Parathyroid adenoma (tissue), 2 donors: ENCODE results near the gene ZNF281.

Experiments used
- H2AFZ ChIP-seq: fragments of 300-600 bp; sonication (generic); one replicate; pipeline ENCODE4 v1.7.0; 2017; ENCODE audit warnings: antibody characterized with exemption, mild to moderate bottlenecking
- H3K27ac ChIP-seq: fragments of 300-600 bp; sonication (generic); one replicate; pipeline ENCODE4 v1.7.0; 2017
- H3K27me3 ChIP-seq: fragments of 300-600 bp; sonication (generic); one replicate; pipeline ENCODE4 v1.7.0; 2017; ENCODE audit warnings: low read length; ENCODE audit not compliant: control insufficient read depth, insufficient read depth
- H3K36me3 ChIP-seq: fragments of 300-600 bp; sonication (generic); one replicate; pipeline ENCODE4 v1.7.0; 2017; ENCODE audit warnings: low read length; ENCODE audit not compliant: control insufficient read depth, insufficient read depth
- H3K4me1 ChIP-seq: fragments of 300-600 bp; sonication (generic); one replicate; pipeline ENCODE4 v1.7.0; 2017; ENCODE audit warnings: control low read depth
- H3K4me2 ChIP-seq: fragments of 300-600 bp; sonication (generic); one replicate; pipeline ENCODE4 v1.7.0; 2017; ENCODE audit warnings: low read length
- H3K4me3 ChIP-seq: fragments of 300-600 bp; sonication (generic); one replicate; pipeline ENCODE4 v1.7.0; 2017; ENCODE audit warnings: low read depth, low read length
- H3K79me2 ChIP-seq: fragments of 300-600 bp; sonication (generic); one replicate; pipeline ENCODE4 v1.7.0; 2017; ENCODE audit warnings: control low read depth
- H3K9ac ChIP-seq: fragments of 300-600 bp; sonication (generic); one replicate; pipeline ENCODE4 v1.7.0; 2017; ENCODE audit warnings: mild to moderate bottlenecking
- H3K9me3 ChIP-seq: fragments of 300-600 bp; sonication (generic); one replicate; pipeline ENCODE4 v1.7.0; 2017; ENCODE audit warnings: low read length; ENCODE audit not compliant: control insufficient read depth
- CTCF ChIP-seq: fragments of 300-600 bp; sonication (generic); IDR thresholded peaks from one replicate; pipeline ENCODE4 v1.7.0; 2017; ENCODE audit warnings: antibody characterized with exemption, mild to moderate bottlenecking
- donor health status: primary hyperparathyroidism.

Gene ZNF281

GRCh38 chr1:200432586-200432985, 22.8 kb upstream of the ZNF281 start:
- Histone ChIP-seq H3K36me3 (no peaks in the 10 kb centered on the region), H3K27ac (no peak overlapping the region), H3K27me3 (no peaks in the 10 kb centered on the region), H3K9me3 (no peaks in the 10 kb centered on the region), H3K4me3 (no peak overlapping the region), H3K79me2 (no peaks in the 10 kb centered on the region), H3K4me1 (no peaks in the 10 kb centered on the region), H3K9ac (no peak overlapping the region), H3K4me2 (no peak overlapping the region), H2AFZ (no peak overlapping the region)
- no peak for TF ChIP-seq CTCF

GRCh38 chr1:200429221-200429751, 19.4 kb upstream of the ZNF281 start:
- H3K9me3 ChIP-seq = no peaks in the 10 kb centered on the region
- TF ChIP-seq CTCF = no peak
- no peaks in the 10 kb centered on the region for H3K36me3 ChIP-seq
- no peaks in the 10 kb centered on the region for H3K4me1 ChIP-seq
- no peak overlapping the region for H3K4me3 ChIP-seq
- no peaks in the 10 kb centered on the region for H3K27me3 ChIP-seq
- no peak overlapping the region for H3K4me2 ChIP-seq
- no peak overlapping the region for H2AFZ ChIP-seq
- H3K27ac ChIP-seq = no peak overlapping the region
- no peaks in the 10 kb centered on the region for H3K79me2 ChIP-seq
- H3K9ac ChIP-seq = no peak overlapping the region

GRCh38 chr1:200428482-200429205, 18.8 kb upstream of the ZNF281 start:
- Histone ChIP-seq H3K9ac (no peak overlapping the region), H3K4me2 (no peak overlapping the region), H3K4me1 (no peaks in the 10 kb centered on the region), H2AFZ (no peak overlapping the region), H3K79me2 (no peaks in the 10 kb centered on the region), H3K36me3 (no peaks in the 10 kb centered on the region), H3K4me3 (no peak overlapping the region), H3K27me3 (no peaks in the 10 kb centered on the region), H3K27ac (no peak overlapping the region), H3K9me3 (no peaks in the 10 kb centered on the region)
- no peak for TF ChIP-seq CTCF

GRCh38 chr1:200427744-200428143, 17.9 kb upstream of the ZNF281 start:
- no peaks in the 10 kb centered on the region for H3K36me3 ChIP-seq
- H3K27ac ChIP-seq = no peak overlapping the region
- TF ChIP-seq CTCF = no peak
- H3K4me3 ChIP-seq = no peak overlapping the region
- H3K4me2 ChIP-seq = no peak overlapping the region
- no peaks in the 10 kb centered on the region for H3K4me1 ChIP-seq
- no peaks in the 10 kb centered on the region for H3K79me2 ChIP-seq
- no peaks in the 10 kb centered on the region for H3K9me3 ChIP-seq
- no peaks in the 10 kb centered on the region for H3K27me3 ChIP-seq
- H2AFZ ChIP-seq = no peak overlapping the region
- H3K9ac ChIP-seq = no peak overlapping the region

- Histone ChIP-seq H3K4me1 (no peaks in the 10 kb centered on the region), H3K9ac (no peak overlapping the region), H3K4me2 (no peak overlapping the region), H3K27me3 (no peaks in the 10 kb centered on the region), H2AFZ (no peak overlapping the region), H3K4me3 (no peak overlapping the region), H3K36me3 (no peaks in the 10 kb centered on the region), H3K27ac (no peak overlapping the region), H3K9me3 (no peaks in the 10 kb centered on the region), H3K79me2 (no peaks in the 10 kb centered on the region)
- TF ChIP-seq CTCF = no peak
These were observed 16.4 kb upstream of the ZNF281 start for GRCh38 chr1:200426196-200426595.
